Left lobe of liver (tissue), 2 donors: ENCODE data around the gene C6orf62. TPM values are rescaled to one million over a fixed set of nuclear protein-coding genes. Genes with fewer than 3 reads are reported as not detected.
"Not testable (repeated sequence)": the region's sequence is repeated elsewhere in the genome, so short reads cannot be mapped to it uniquely, and the experiment has no call there.

Experiments used
- ATAC-seq: fragments of 200-7000 bp; cut with Tn5 transposase; one replicate; pipeline ENCODE4 v1.9.1; 2020; ENCODE audit warnings: mild to moderate bottlenecking, moderate library complexity
- DNase-seq: peaks from one replicate; pipeline ENCODE4 v3.0.0-alpha.2; 2020; ENCODE audit warnings: low spot score
- total RNA-seq: library from RNA; stranded (reverse); gene quantifications from one replicate; pipeline ENCODE4 v1.2.1, GENCODE V29; 2021
- donor health status: DM: no; HTN: no; CAD: no; lungs with moderate emphysema.
- donor health status: DM: no; HTN: yes; CAD: no.

The C6orf62 gene
- total RNA-seq, 1 donor from 2014 or later = 44.8 TPM

DNA sequence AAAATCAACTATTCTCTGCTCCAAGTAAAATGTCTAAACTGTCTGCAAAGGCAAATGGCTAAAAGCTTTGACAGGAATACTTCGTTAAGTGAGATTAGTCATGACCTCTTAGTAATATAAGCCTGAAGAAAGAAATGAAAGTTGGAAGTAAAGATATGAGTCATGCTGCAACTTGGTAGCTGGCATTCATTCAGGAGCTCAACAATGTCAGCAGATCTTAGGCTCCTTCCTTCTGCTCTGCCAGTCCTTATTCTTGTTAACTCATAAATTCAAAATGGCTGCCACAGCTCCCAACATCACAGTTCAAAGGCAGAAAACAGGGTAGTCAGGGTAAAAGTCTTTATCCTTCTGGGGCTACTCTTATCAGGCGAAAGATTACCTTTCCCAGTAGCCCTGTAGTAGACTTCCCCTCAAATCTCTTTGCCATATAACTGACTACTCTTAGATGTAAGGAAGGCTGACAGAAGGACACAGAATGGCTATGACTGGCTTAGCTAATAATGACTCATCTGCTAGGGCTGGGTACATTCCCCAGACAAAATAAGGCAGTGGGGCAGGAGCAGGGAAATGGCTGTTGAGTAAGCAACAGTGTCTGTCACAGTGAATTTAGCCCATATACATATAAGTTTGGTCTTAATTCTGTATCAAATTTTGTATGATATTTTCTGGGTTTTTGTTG is 24.4 kb upstream of the C6orf62 start:
- no peak for ATAC-seq
- no peak for DNase-seq

DNA sequence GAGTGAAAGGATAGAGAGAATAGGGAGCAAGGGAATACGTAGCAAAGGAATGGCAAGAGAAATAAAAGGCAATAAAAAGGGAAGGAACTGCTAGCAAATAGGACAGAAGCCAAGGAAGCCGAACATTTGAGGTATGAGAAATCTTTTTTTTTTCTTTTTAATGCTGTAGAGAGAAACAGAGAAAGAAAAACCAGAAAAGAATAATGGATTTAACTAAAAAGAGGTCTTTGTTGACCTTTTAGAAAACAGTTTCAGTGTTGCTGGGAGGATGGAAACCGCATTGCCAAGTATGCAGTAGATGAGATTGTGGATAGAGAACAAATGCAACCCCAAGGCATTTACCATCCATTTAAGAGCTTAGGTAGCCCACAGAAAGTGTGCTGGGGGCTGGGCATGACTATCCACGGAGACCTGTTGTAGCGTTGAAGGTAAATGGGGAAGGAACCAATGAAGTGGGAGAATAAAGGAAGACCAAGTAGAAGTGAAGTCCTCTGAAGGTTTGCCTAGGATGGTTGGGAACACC is 23.3 kb upstream of the C6orf62 start:
- ATAC-seq = no peak
- no peak for DNase-seq

DNA sequence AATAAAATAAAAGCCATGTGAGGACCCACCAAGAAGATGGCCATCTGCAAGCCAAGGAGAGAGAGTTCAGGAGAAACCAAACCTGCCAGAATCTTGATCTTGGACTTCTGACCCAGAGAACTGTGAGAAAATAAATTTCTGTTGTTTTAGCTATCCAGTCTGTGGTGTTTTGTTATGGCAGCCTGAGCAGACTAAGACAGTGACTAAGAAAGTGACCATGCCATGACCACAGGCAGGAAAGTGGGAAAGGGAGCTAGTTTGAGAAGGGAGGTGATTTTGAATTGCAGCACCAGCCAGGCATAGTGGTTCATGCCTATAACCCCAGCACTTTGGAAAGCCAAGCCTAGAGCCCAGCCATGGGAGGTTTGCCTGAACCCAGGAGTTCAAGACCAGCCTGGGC is 21.9 kb upstream of the C6orf62 start:
- no peak for ATAC-seq

DNA sequence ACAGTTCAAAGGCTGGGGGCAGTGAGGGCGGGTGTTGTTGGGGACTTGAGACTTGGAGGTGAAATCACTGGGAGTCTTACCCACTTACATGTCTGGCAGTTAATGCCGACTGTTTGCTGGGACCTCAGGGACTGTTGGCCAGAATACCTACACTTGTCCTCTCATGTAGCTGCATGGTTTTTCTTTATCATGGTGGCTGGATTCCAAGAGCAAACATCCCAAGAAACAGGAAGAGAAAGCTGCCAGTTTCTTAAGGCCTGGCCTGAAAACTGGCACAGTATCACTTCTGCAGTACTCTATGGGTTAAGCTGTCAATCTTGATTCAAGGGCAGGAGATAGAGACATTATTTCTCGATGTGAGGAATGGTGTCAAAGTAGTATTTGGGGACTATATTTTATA is 19.8 kb upstream of the C6orf62 start:
- ATAC-seq (no peak), DNase-seq (no peak)

More for the DNA sequence above, 21.9 kb upstream of the C6orf62 start:
- DNase-seq = no peak

DNA sequence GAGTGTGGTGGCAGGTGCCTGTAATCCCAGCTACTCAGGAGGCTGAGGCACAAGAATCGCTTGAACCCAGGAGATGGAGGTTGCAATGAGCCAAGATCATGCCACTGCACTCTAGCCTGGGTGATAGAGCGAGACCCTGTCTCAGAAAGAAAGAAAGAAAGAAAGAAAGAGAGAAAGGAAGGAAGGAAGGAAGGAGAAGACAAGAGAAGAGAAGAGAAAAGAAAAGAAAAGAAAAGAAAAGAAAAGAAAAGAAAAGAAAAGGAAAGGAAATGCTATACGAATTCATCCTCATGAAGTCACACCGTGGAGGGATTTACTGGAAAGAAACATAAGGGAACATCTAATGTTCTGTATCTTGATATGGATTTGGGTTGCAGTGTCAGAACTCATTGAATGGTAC is 15.8 kb upstream of the C6orf62 start:
- ATAC-seq = not testable (repeated sequence)

DNA sequence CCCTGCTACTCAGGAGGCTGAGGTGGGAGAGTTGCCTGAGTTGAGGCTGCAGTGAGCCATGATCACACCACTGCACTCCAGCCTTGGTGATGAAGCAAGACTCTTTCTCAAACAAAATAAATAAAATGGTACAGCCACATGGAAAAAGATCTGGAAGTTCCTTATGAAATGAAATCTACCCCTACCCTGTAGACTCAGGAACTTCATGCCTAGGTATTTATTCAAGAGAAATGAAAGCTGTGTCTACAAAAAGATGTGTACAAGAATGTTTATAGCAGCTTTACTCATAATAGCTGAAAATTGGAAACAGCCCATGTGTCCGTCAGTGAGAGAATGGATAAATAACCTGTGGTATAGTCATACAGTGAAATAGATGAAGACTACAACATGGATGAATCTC is 15.2 kb upstream of the C6orf62 start:
- DNase-seq (no peak), ATAC-seq (no peak)

More for the DNA sequence above, 15.8 kb upstream of the C6orf62 start:
- DNase-seq = not testable (repeated sequence)

DNA sequence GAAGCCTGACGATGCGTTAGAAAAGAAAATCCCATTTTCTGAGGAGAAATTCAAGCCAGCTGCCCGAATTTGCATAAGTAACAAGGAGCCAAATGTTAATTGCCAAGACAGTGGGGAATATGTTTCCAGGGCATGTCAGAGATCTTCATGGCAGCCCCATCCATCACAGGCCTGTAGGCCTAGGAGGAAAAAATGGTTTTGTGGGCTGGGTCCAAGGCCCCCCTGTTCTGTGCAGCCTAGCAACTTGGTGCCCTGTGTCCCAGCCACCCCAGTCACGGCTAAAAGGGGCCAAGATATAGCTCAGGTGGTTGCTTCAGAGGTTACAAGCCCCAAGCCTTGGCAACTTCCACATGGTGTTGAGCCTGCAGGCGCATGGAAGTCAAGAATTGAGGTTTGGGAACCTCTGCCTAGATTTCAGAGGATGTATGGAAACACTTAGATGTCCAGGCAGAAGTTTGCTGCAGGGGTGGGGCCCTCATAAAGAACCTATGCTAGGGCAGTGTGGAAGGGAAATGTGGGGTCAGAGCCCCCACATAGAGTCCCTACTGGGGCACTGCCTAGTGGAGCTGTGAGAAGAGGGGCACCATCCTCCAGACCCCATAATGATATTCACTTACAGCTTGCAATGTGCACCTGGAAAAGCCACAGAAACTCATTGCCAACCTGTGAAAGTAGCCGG is 12.6 kb upstream of the C6orf62 start:
- DNase-seq = not testable (repeated sequence)

DNA sequence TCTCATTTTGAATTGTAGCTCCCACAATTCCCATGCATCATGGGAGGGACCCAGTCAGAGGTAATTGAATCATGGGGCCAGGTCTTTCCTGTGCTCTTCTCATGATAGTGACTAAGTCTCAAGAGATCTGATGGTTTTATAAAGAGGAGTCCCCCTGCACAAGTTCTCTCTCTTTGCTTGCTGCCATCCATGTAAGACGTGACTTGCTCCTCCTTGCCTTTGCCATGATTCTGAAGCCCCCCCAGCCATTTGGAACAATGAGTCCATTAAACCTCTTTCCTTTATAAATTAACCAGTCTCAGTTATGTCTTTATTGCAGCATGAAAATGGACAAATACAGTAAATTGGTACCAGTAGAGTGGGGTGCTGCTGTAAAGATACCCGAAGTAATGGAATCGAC is 11.7 kb upstream of the C6orf62 start:
- not testable (repeated sequence) for DNase-seq, ATAC-seq

More for the DNA sequence above, 12.6 kb upstream of the C6orf62 start:
- not testable (repeated sequence) for ATAC-seq

DNA sequence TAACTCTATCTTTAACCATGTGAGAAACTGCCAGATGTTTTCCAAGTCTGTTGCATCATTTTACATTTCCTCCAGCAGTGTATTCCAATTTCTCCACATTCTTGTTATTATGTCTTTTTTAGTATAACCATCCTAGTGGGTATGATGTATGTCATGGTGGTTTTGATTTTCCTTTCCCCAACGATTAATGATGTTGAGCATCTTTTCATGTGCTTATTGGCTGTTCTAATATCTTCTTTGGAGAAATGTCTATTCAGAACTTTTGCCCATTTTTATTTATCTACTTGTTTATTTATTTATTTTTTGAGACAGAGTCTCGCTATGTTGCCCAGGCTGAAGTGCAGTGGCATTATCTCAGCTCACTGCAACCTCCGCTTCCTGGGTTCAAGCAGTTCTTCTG is 4.3 kb upstream of the C6orf62 start:
- no peak for DNase-seq

DNA sequence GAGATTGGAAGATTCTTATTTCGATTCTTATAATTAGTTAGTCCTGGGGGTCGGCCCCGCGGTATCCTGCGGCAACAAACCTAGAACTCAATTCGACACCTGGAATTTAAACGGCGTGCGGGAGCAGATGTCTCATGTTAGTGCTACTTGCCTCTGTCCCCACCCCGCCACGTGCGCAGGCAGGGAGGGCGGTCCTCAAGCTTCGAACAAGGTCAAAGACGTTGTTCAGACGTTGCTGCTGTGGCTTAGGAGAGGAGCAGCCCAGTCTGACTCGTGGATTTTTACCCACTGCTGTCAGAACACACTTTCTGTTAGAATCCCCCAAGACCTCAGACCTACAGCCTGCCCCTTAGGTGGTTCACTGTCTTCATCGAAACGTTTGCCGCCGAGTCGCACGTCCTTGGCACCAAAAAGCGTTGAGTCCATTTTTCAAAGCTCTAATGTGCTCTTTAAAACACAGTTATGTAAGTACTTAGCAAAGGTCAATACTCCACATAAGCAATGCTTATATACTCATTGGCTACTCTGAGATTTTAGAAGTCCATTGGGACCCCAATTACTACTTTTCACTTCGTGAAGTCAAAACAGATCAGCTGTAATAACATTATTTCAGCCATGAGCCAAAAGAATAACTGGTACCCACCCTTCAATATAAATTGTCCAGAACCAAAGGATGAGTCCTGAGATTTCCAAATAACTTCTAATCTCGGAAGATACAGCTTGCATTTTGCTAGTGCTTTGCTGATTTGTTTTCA is 2.7 kb upstream of the C6orf62 start:
- peak; percentile 73 for ATAC-seq
- peak; percentile 90 for DNase-seq

More for the DNA sequence above, 4.3 kb upstream of the C6orf62 start:
- no peak for ATAC-seq

DNA sequence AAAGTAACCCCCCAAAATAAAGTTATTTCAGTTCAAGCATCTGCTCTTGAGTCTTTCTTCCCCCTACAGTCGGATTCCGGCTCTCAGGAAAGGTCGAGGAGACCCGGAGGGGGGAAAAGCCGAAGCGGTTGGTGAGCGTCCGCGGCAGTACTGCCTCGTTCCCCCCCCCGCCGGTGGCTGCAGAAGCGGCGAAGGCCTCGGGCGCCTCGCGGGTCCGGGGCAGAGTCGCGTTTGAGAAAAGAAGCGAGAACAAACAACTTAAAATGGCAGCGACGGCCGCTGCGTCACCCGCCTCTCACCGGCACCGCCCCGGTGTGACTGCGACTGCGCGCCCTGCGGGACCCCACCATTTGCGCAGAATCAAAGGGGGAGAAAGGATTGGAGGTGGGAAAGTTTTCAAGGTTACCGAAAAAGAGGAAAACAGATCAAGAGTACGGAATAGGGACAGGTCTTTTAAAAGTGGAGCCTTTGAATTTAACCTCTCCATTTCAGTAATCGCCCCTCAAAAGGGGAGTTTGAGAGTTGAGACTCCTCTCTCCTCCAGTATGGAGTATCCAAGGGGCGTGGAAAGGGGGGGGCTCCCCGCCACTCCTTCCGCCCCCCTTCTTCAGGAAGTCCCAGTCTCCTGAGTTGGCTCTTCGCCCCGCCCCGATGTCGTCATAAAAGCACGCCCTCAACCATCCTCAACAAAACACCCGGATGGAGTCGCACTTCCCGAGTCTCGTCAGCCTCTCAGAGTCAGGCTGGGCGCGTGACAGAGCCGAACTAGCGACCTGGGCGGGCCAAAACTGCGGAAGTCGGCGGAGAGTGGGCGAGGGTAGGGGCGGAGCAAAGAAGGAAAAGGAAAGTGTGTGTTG is 1.9 kb upstream of the C6orf62 start:
- DNase-seq (peak; percentile 100), ATAC-seq (peak; percentile 89)

DNA sequence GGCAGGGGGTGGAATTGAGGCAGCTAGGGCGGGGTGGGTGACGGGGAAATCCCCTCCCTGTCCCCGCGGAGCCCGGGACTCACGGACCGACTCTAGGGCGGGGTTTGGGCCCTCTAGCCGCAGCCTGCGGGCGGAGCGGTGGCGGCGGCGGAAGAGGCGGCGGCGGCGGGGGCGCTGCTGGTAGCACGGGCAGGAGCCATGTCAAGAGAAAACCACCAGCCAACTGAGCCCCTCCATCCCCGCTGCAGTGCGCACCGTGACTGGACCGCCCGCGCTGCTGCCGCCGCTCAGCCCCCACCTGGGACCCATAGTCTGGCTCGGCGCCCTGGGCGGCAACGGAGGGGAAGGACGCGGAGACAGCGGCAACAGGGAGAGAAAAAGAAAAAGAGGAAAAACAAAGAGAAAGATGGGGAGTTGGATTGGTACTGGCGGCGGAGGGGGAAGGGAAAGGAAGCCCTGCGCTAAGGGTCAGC is 1.2 kb upstream of the C6orf62 start:
- peak; percentile 62 for DNase-seq
- peak; percentile 23 for ATAC-seq

DNA sequence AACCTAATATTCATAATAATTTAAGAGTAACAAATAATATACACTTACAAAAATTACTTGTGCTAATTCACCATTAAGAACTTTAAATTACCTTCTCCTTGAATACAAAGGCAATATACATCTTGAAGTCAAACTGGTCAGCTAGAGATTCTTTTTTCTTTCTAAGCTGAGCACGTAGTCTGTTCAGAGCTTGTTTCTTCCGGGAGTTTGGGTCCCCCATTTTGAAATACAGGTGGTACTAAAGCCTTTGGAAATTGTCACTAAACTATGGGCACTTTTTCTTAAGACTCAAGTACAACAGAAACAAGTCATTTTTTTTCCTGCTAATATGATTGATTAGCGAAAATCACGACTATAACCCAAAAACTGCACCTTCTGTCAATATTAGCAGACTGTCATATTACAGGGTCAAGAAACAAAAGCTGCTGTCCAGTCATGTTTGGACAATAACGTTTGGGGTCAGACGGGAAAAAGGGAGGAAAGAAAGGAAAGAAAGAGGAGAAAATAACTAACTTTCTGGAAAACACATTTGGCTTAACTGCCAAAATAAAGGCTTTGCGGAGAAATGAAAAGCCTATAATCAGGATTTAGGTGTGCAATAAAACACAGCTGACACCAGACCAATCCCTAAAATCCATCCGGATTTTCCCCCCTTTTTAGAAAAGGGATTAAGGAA is 367 bp downstream of the C6orf62 start:
- no peak for ATAC-seq
- DNase-seq = no peak

DNA sequence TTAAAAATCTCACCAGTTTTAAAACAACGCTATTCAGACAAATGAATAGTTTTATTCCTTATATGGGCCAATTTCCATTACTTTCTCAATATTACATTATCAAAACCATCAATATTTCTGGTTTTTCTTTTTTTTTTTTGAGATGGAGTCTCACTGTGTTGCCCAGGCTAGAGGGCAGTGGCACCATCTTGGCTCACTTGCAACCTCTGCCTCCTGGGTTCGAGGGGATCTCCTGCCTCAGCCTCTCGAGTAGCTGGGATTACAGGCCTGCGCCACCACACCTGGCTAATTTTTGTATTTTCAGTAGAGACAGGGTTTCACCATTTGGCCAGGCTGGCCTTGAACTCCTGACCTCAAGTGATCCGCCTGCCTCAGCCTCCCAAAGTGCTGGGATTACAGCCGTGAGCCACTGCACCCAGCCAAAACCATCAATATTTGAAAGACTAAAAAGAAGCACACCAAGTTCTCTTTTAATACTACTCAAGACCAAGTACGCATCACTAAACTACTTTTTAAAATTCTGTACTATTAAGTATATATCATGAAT is 2.3 kb downstream of the C6orf62 start:
- DNase-seq, ATAC-seq: not testable (repeated sequence)

DNA sequence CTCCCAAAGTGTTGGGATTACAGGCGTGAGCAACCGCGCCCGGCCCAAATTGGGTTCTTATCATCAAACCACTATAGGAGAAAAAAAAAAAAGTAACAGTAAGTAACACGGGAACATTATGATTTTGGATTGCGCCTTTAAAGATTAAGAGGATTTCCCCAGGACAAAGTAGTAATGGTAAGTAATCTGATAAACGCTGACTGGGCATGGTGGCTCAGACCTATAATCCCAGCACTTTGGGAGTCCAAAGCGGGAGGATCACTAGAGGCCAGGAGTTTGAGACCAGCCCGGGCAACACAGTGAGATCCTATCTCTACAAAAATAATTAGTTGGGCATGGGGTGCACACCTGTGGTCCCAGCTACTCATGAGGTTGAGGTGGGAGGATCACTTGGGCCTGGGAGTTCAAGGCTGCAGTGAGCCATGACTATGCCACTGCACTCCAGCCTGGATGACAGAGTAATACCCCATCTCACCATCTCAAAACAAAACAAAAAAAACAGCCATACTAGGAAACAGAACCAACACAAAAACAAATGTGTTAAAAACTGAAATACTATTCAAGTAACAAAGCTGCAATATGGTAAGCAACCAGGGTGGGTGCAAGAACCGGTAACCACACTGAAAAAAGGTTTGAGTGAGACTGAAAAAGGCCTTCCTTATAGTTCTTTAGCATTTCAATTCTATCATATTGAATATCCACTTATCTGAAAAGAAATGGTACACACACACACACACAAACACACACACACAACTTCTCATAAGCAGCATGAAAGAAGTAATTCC is 8.2 kb downstream of the C6orf62 start:
- ATAC-seq = no peak
- no peak for DNase-seq

DNA sequence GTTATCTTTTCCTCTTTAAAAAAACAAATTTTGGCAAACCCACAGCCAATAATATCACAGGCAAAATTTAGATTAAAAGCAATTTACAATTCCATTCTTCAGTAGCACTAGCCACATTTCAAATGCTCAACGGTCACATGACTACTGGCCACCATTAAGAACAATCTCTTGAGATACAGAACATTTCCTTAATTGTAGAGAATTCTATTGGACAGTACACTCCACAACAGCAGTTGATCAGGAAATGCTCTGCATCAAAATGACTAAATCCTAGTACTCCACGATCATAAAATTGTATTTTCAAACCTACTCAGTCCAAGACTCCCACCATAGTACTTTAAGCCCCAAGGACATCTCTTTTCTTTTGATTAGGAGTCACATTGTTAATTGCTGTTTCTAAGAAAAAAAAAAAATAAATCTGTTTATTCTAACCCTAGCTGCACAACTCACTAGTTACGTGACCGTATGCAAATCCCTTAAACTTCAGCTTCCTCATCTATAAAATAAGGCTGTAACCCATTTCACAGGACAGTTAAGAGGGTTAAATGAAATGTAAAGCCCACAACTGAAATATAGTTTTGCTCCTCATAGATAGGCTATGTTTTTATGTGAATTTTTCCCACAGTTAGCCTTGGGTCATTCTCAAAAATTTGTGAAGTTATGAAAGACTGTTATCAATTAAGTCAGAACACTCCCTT is 9.8 kb downstream of the C6orf62 start:
- DNase-seq (no peak), ATAC-seq (no peak)

DNA sequence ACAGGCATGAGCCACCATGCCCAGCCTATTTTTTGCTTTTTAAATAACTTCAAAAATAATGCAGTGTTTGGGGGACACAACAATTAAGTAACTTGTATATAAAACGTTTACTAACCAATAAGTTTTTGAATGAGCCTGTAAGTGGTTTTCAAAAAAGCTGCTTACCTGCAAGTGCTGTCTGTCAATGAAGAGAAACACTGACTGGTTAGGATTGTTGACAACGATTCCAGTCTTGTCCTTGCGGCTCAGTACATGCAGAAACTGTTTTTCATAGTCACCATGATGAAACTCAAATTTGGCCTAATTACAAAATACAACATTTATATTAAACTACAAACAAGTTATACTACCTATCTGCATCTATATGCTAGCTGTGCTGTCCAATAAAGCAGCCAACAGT is 10.3 kb downstream of the C6orf62 start:
- no peak for DNase-seq
- ATAC-seq = no peak

DNA sequence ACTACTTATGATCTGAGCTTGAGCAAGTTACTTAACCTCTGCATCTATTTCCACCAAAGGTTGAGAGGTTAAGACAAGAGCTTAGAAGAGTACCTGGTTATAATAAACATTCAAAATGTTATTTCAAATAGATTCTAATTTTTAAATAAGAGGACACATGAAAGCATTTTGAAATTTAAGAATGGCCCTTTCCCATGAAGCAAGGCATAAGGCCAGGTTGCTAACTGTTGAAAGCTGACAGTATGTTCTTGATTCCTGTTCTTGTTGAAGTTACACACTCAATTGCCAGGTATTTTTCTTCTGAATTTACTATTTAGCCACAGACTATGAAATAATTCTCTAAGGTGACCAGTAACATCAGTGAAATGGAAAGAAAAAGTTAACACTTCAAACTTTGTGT is 14.5 kb downstream of the C6orf62 start:
- ATAC-seq (no peak), DNase-seq (no peak)
